ENCODE results near the gene LDB2.

The LDB2 gene

GRCh38 chr4:16677001-16677944 is 221.2 kb downstream of the LDB2 start:
- in situ Hi-C loops (cut with MboI; ENCODE audit: low sequenced_read_pairs): no loop called here
- no peaks in the 10 kb centered on the region for H3K4me1 ChIP-seq
- no peak overlapping the region for H3K4me3 ChIP-seq
- H3K36me3 ChIP-seq (replicated peaks): no peaks in the 10 kb centered on the region
- DNase-seq (ENCODE audit: low spot score in 2 of 2): no peak
- no peaks in the 10 kb centered on the region for H3K27me3 ChIP-seq (ENCODE audit: low read depth)
- H3K9me3 ChIP-seq: no peaks in the 10 kb centered on the region

- DNase-seq (ENCODE audit: low spot score in 2 of 2): no peak
- in situ Hi-C loops (cut with MboI; ENCODE audit: low sequenced_read_pairs): no loop called here
- H3K27me3 ChIP-seq (ENCODE audit: low read depth): no peaks in the 10 kb centered on the region
- H3K4me1 ChIP-seq: peaks cover 6% of the 10 kb centered on the region
- H3K9me3 ChIP-seq: no peaks in the 10 kb centered on the region
- H3K36me3 ChIP-seq (replicated peaks): no peaks in the 10 kb centered on the region
- H3K4me3 ChIP-seq: no peak overlapping the region
Measured at GRCh38 chr4:16676230-16676770, 222.1 kb downstream of the LDB2 start.

- Histone ChIP-seq H3K27me3 (ENCODE audit: low read depth) (no peaks in the 10 kb centered on the region), H3K36me3 (replicated peaks) (no peaks in the 10 kb centered on the region), H3K4me3 (no peak overlapping the region), H3K9me3 (no peaks in the 10 kb centered on the region), H3K4me1 (peaks cover 15% of the 10 kb centered on the region)
- in situ Hi-C loops (cut with MboI; ENCODE audit: low sequenced_read_pairs): no loop called here
- no peak for DNase-seq (ENCODE audit: low spot score in 2 of 2)
Measured at GRCh38 chr4:16674082-16674481, 224.4 kb downstream of the LDB2 start.

- in situ Hi-C loops (cut with MboI; ENCODE audit: low sequenced_read_pairs): no loop called here
- H3K4me1 ChIP-seq: peaks cover 15% of the 10 kb centered on the region
Measured at GRCh38 chr4:16672421-16672820, 226.0 kb downstream of the LDB2 start.

GRCh38 chr4:16671741-16672140 is 226.7 kb downstream of the LDB2 start:
- no peak for DNase-seq (ENCODE audit: low spot score in 2 of 2)
- in situ Hi-C loops (cut with MboI; ENCODE audit: low sequenced_read_pairs): no loop called here
- H3K36me3 ChIP-seq (replicated peaks): no peaks in the 10 kb centered on the region
- H3K4me1 ChIP-seq: peaks cover 15% of the 10 kb centered on the region
- no peaks in the 10 kb centered on the region for H3K9me3 ChIP-seq
- no peak overlapping the region for H3K4me3 ChIP-seq
- H3K27me3 ChIP-seq (ENCODE audit: low read depth): no peaks in the 10 kb centered on the region

More at GRCh38 chr4:16672421-16672820, 226.0 kb downstream of the LDB2 start:
- Histone ChIP-seq H3K36me3 (replicated peaks) (no peaks in the 10 kb centered on the region), H3K27me3 (ENCODE audit: low read depth) (no peaks in the 10 kb centered on the region), H3K4me3 (no peak overlapping the region), H3K9me3 (no peaks in the 10 kb centered on the region)
- DNase-seq (ENCODE audit: low spot score in 2 of 2): no peak

- H3K4me3 ChIP-seq: no peak overlapping the region
- in situ Hi-C loops (cut with MboI; ENCODE audit: low sequenced_read_pairs): no loop called here
- no peaks in the 10 kb centered on the region for H3K36me3 ChIP-seq (replicated peaks)
- H3K9me3 ChIP-seq: no peaks in the 10 kb centered on the region
- H3K27me3 ChIP-seq (ENCODE audit: low read depth): no peaks in the 10 kb centered on the region
- peak; percentile 60 to 88 for DNase-seq (ENCODE audit: low spot score in 2 of 2)
- peaks cover 15% of the 10 kb centered on the region for H3K4me1 ChIP-seq
Measured at GRCh38 chr4:16670727-16671126, 227.7 kb downstream of the LDB2 start.

- in situ Hi-C loops (cut with MboI; ENCODE audit: low sequenced_read_pairs): no loop called here
- no peak for DNase-seq (ENCODE audit: low spot score in 2 of 2)
Measured at GRCh38 chr4:16669036-16669435, 229.4 kb downstream of the LDB2 start.

GRCh38 chr4:16668488-16668887 is 230.0 kb downstream of the LDB2 start:
- Histone ChIP-seq H3K4me3 (no peak overlapping the region), H3K4me1 (peaks cover 15% of the 10 kb centered on the region), H3K36me3 (replicated peaks) (no peaks in the 10 kb centered on the region), H3K27me3 (ENCODE audit: low read depth) (no peaks in the 10 kb centered on the region), H3K9me3 (no peaks in the 10 kb centered on the region)
- in situ Hi-C loops (cut with MboI; ENCODE audit: low sequenced_read_pairs): no loop called here
- DNase-seq (ENCODE audit: low spot score in 2 of 2): no peak

More at GRCh38 chr4:16669036-16669435, 229.4 kb downstream of the LDB2 start:
- Histone ChIP-seq H3K36me3 (replicated peaks) (no peaks in the 10 kb centered on the region), H3K4me3 (no peak overlapping the region), H3K4me1 (peaks cover 15% of the 10 kb centered on the region), H3K27me3 (ENCODE audit: low read depth) (no peaks in the 10 kb centered on the region), H3K9me3 (no peaks in the 10 kb centered on the region)

GRCh38 chr4:16667464-16667863 is 231.0 kb downstream of the LDB2 start:
- Histone ChIP-seq H3K27me3 (ENCODE audit: low read depth) (no peaks in the 10 kb centered on the region), H3K4me3 (no peak overlapping the region), H3K4me1 (peaks cover 15% of the 10 kb centered on the region), H3K36me3 (replicated peaks) (no peaks in the 10 kb centered on the region), H3K9me3 (no peaks in the 10 kb centered on the region)
- in situ Hi-C loops (cut with MboI; ENCODE audit: low sequenced_read_pairs): no loop called here
- no peak for DNase-seq (ENCODE audit: low spot score in 2 of 2)

- peaks cover 7% of the 10 kb centered on the region for H3K4me1 ChIP-seq
- no peak overlapping the region for H3K4me3 ChIP-seq
- H3K27me3 ChIP-seq (ENCODE audit: low read depth): no peaks in the 10 kb centered on the region
- no peak for DNase-seq (ENCODE audit: low spot score in 2 of 2)
- in situ Hi-C loops (cut with MboI; ENCODE audit: low sequenced_read_pairs): no loop called here
- H3K36me3 ChIP-seq (replicated peaks): no peaks in the 10 kb centered on the region
- H3K9me3 ChIP-seq: no peaks in the 10 kb centered on the region
Measured at GRCh38 chr4:16665942-16666551, 232.4 kb downstream of the LDB2 start.

- H3K9me3 ChIP-seq: no peaks in the 10 kb centered on the region
- DNase-seq (ENCODE audit: low spot score in 2 of 2): no peak
- in situ Hi-C loops (cut with MboI; ENCODE audit: low sequenced_read_pairs): no loop called here
- H3K36me3 ChIP-seq (replicated peaks): no peaks in the 10 kb centered on the region
- no peaks in the 10 kb centered on the region for H3K27me3 ChIP-seq (ENCODE audit: low read depth)
- H3K4me1 ChIP-seq: peaks cover 10% of the 10 kb centered on the region
- H3K4me3 ChIP-seq: no peak overlapping the region
Measured at GRCh38 chr4:16663732-16664131, 234.7 kb downstream of the LDB2 start.

- in situ Hi-C loops (cut with MboI; ENCODE audit: low sequenced_read_pairs): no loop called here
- Histone ChIP-seq H3K27me3 (ENCODE audit: low read depth) (no peaks in the 10 kb centered on the region), H3K36me3 (replicated peaks) (no peaks in the 10 kb centered on the region), H3K4me3 (no peak overlapping the region), H3K4me1 (peaks cover 10% of the 10 kb centered on the region), H3K9me3 (no peaks in the 10 kb centered on the region)
- DNase-seq (ENCODE audit: low spot score in 2 of 2): no peak
Measured at GRCh38 chr4:16663307-16663706, 235.1 kb downstream of the LDB2 start.

- H3K4me3 ChIP-seq: no peak overlapping the region
- peaks cover 10% of the 10 kb centered on the region for H3K4me1 ChIP-seq
- in situ Hi-C loops (cut with MboI; ENCODE audit: low sequenced_read_pairs): no loop called here
- no peaks in the 10 kb centered on the region for H3K36me3 ChIP-seq (replicated peaks)
- no peaks in the 10 kb centered on the region for H3K9me3 ChIP-seq
- H3K27me3 ChIP-seq (ENCODE audit: low read depth): no peaks in the 10 kb centered on the region
- DNase-seq (ENCODE audit: low spot score in 2 of 2): no peak
Measured at GRCh38 chr4:16661813-16662212, 236.6 kb downstream of the LDB2 start.

- peaks cover 10% of the 10 kb centered on the region for H3K4me1 ChIP-seq
- no peak overlapping the region for H3K4me3 ChIP-seq
- H3K36me3 ChIP-seq (replicated peaks): no peaks in the 10 kb centered on the region
- H3K9me3 ChIP-seq: no peaks in the 10 kb centered on the region
- in situ Hi-C loops (cut with MboI; ENCODE audit: low sequenced_read_pairs): no loop called here
- no peak for DNase-seq (ENCODE audit: low spot score in 2 of 2)
- H3K27me3 ChIP-seq (ENCODE audit: low read depth): no peaks in the 10 kb centered on the region
Measured at GRCh38 chr4:16660656-16661055, 237.8 kb downstream of the LDB2 start.

Measured in HAP-1 (cell line).